GM21367 (cell line): ENCODE results near the gene LMNA.
"Not testable (repeated sequence)": the region's sequence is repeated elsewhere in the genome, so short reads cannot be mapped to it uniquely, and the experiment has no call there.

Experiments
- ATAC-seq: cut with Tn5 transposase; IDR thresholded peaks from one replicate; pipeline ENCODE4 v1.9.1; 2021; ENCODE audit not compliant: unreplicated experiment

LMNA gene

GRCh38 chr1:156114101-156114918, at the start of gene LMNA:
Gene LMNA (plus strand): TSS chr1:156114711. CDS start chr1:156114919, 208 bp downstream.
- ATAC-seq: peak; percentile 46

- ATAC-seq: no peak
Observed at GRCh38 chr1:156065212-156065611, 49.3 kb upstream of the LMNA start.

- no peak for ATAC-seq
Observed at GRCh38 chr1:156065871-156066270, 48.6 kb upstream of the LMNA start.

- no peak for ATAC-seq
Observed at GRCh38 chr1:156067262-156067661, 47.2 kb upstream of the LMNA start.

GRCh38 chr1:156069490-156070455, 44.7 kb upstream of the LMNA start:
- no peak for ATAC-seq

GRCh38 chr1:156070548-156070947, 44.0 kb upstream of the LMNA start:
- no peak for ATAC-seq

- ATAC-seq: not testable (repeated sequence)
Observed at GRCh38 chr1:156071332-156071816, 43.1 kb upstream of the LMNA start.

- ATAC-seq: no peak
Observed at GRCh38 chr1:156072251-156072650, 42.3 kb upstream of the LMNA start.

GRCh38 chr1:156073110-156073687, 41.3 kb upstream of the LMNA start:
- no peak for ATAC-seq

- ATAC-seq: no peak
Observed at GRCh38 chr1:156073740-156074139, 40.8 kb upstream of the LMNA start.

- no peak for ATAC-seq
Observed at GRCh38 chr1:156074661-156075060, 39.9 kb upstream of the LMNA start.

- ATAC-seq: no peak
Observed at GRCh38 chr1:156075162-156075561, 39.3 kb upstream of the LMNA start.

GRCh38 chr1:156075775-156076204, 38.7 kb upstream of the LMNA start:
- ATAC-seq: no peak

- ATAC-seq: no peak
Observed at GRCh38 chr1:156076609-156077429, 37.7 kb upstream of the LMNA start.

GRCh38 chr1:156077430-156077760, 37.1 kb upstream of the LMNA start:
- ATAC-seq: no peak

- no peak for ATAC-seq
Observed at GRCh38 chr1:156078728-156079127, 35.8 kb upstream of the LMNA start.

GRCh38 chr1:156079762-156080161, 34.7 kb upstream of the LMNA start:
- ATAC-seq: no peak

GRCh38 chr1:156080241-156080862, 34.2 kb upstream of the LMNA start:
- ATAC-seq: no peak

GRCh38 chr1:156080863-156081179, 33.7 kb upstream of the LMNA start:
- ATAC-seq: no peak
